Keratinocyte (primary cell): ENCODE results near the gene OR7A17. TPM values are rescaled to one million over a fixed set of nuclear protein-coding genes. Genes with fewer than 3 reads are reported as not detected.

Source experiments
- DNase-seq: peaks from one replicate; pipeline ENCODE4 v3.0.0-alpha.2; 2011; ENCODE audit warnings: low read depth, missing footprints, low spot score
- FAIRE-seq: peaks from 2 replicates; lab custom pipeline; 2011; peaks lifted over from hg19 to GRCh38; lab: Jason Lieb, UNC
- H2AFZ ChIP-seq: 2 replicates; pipeline ENCODE4 v1.6.0; 2012; ENCODE audit warnings: low read length, control low read depth, inconsistent platforms; ENCODE audit not compliant: control insufficient read depth
- H3K27ac ChIP-seq: 2 replicates; pipeline ENCODE4 v1.5.1; 2011; ENCODE audit warnings: low read length; ENCODE audit not compliant: control insufficient read depth, insufficient read depth
- H3K27me3 ChIP-seq: 3 replicates; pipeline ENCODE4 v1.6.0; 2011; ENCODE audit warnings: low read length; ENCODE audit not compliant: control insufficient read depth, insufficient read depth; ENCODE audit errors: extremely low read depth
- H3K36me3 ChIP-seq, 2 experiments: 2 replicates in 1 of 2; 3 replicates in 1 of 2; pipeline ENCODE4 v1.5.1; 2011; ENCODE audit warnings: low read length in 2 of 2, mild to moderate bottlenecking in 1 of 2; ENCODE audit not compliant: control insufficient read depth in 2 of 2, insufficient read depth in 2 of 2; ENCODE audit errors: extremely low read depth in 1 of 2
- H3K4me1 ChIP-seq: 3 replicates; pipeline ENCODE4 v1.5.1; 2011; ENCODE audit warnings: low read length; ENCODE audit not compliant: control insufficient read depth, insufficient read depth; ENCODE audit errors: extremely low read depth
- H3K4me2 ChIP-seq: 3 replicates; pipeline ENCODE4 v1.6.0; 2011; ENCODE audit warnings: low read depth, low read length; ENCODE audit not compliant: control insufficient read depth, insufficient read depth; ENCODE audit errors: extremely low read depth
- H3K4me3 ChIP-seq, 3 experiments: fragments of 200-600 bp in 1 of 3; sonication (generic) in 1 of 3; 2 replicates in 2 of 3; 3 replicates in 1 of 3; pipeline ENCODE4 v1.5.1; 2011 to 2016; ENCODE audit warnings: low read length in 3 of 3, mild to moderate bottlenecking in 3 of 3, control low read depth in 2 of 3, inconsistent platforms in 1 of 3, low read depth in 1 of 3, mixed read lengths in 1 of 3, mixed run types in 1 of 3, moderate library complexity in 1 of 3; ENCODE audit not compliant: control insufficient read depth in 2 of 3, insufficient read depth in 2 of 3; ENCODE audit errors: extremely low read depth in 1 of 3
- H3K79me2 ChIP-seq: 2 replicates; pipeline ENCODE4 v1.6.0; 2012; ENCODE audit warnings: low read length; ENCODE audit not compliant: control insufficient read depth, insufficient read depth
- H3K9ac ChIP-seq: 3 replicates; pipeline ENCODE4 v1.6.0; 2011; ENCODE audit warnings: low read length; ENCODE audit not compliant: control insufficient read depth, insufficient read depth; ENCODE audit errors: extremely low read depth
- H3K9me1 ChIP-seq: 3 replicates; pipeline ENCODE4 v1.6.0; 2011; ENCODE audit warnings: low read length; ENCODE audit not compliant: control insufficient read depth, insufficient read depth; ENCODE audit errors: extremely low read depth
- H3K9me3 ChIP-seq: 2 replicates; pipeline ENCODE4 v1.5.1; 2012; ENCODE audit warnings: low read depth, low read length; ENCODE audit not compliant: control insufficient read depth
- H4K20me1 ChIP-seq: 3 replicates; pipeline ENCODE4 v1.6.0; 2011; ENCODE audit warnings: low read length; ENCODE audit not compliant: control insufficient read depth, insufficient read depth; ENCODE audit errors: extremely low read depth
- EZH2 ChIP-seq: IDR thresholded peaks from one replicate; pipeline ENCODE4 v1.6.1; 2012; ENCODE audit warnings: inconsistent platforms, mild to moderate bottlenecking, low read length, moderate library complexity
- dilution Hi-C: fragments of 300-500 bp; cut with MboI; formaldehyde crosslinking; loops from one replicate; pipeline ENCODE4 v1.7.0; 2020; ENCODE audit warnings: low sequenced_read_pairs; ENCODE audit not compliant: extremely low pct_ligation_motif_present
- polyA plus RNA-seq, 5 experiments: library from polyadenylated mRNA; depleted of rRNA in 3 of 5; stranded (reverse) in 3 of 5; stranded (forward) in 1 of 5; unstranded in 1 of 5; fragments of >200 nt; gene quantifications; 1 replicate in 1 of 5; 2 replicates in 3 of 5; 3 replicates in 1 of 5; pipeline versions ENCODE4 v1.2.1 to v1.2.3, GENCODE V29; 2011 to 2012; ENCODE audit warnings: missing spikeins in 2 of 5, low read depth in 1 of 5, low replicate concordance in 1 of 5
- TF ChIP-seq, protein P1 (sequence below), 3 experiments: IDR thresholded peaks in 1 of 3; conservative IDR thresholded peaks in 1 of 3; optimal IDR thresholded peaks in 1 of 3; 2 replicates in 2 of 3; 3 replicates in 1 of 3; pipeline versions ENCODE3 to v1.5.1; 2011; ENCODE audit warnings: low read length in 3 of 3, mild to moderate bottlenecking in 3 of 3, moderate library complexity in 2 of 3, control low read depth in 1 of 3, inconsistent platforms in 1 of 3; ENCODE audit not compliant: insufficient read depth in 2 of 3; ENCODE audit errors: extremely low read depth in 1 of 3

OR7A17 gene
- polyA plus RNA-seq, 1 donor (not counting 4 experiments of a cell fraction or from before 2014, with no cell fraction given): not detected

DNA sequence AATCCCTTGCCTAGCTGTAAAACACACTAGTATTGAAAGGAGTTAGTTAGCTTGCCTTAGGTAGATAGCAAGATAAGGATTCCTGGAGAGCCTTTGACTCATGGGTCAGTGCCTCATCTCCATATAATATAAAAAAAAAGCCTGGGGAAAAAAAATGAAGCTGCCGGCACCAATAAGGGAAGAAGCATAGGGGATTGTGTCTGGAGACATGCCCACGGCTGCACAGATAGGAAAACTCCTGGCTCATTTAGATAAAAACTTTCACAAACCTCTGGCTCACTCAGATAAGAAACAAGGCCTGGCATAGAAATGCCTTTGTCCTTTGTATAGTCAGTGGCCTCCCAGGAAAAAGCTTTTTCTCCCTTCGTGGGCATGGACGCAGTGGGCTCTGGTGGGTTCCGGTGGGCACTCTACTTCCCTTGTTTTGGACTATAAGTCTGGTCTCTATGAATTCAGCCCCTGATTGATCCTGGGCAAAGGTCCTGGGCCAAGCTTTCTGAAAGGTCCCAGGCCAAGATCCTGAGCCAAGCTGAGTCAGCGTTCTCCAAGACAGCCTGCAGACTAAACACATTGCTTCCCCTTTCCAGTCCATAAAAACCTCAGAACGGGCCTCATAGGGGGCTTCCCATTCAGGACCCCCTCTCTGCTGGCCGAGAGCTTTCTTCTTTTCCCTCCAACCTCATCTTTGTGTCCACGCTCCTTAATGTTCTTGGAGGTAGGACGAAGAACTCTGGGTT is 4.9 kb upstream of the OR7A17 start:
- Histone ChIP-seq H3K4me1 (no peaks in the 10 kb centered on the region), H3K27ac (no peak overlapping the region), H3K4me2 (no peak overlapping the region), H3K9me1 (no peaks in the 10 kb centered on the region), H3K4me3 (no peak overlapping the region), H3K27me3 (no peaks in the 10 kb centered on the region), H3K36me3 (no peaks in the 10 kb centered on the region), H3K79me2 (no peaks in the 10 kb centered on the region), H3K9me3 (no peaks in the 10 kb centered on the region), H2AFZ (no peak overlapping the region), H4K20me1 (no peaks in the 10 kb centered on the region), H3K9ac (no peak overlapping the region)
- FAIRE-seq (no peak), DNase-seq (no peak)
- no peak for TF ChIP-seq EZH2
- TF ChIP-seq, protein P1, sequence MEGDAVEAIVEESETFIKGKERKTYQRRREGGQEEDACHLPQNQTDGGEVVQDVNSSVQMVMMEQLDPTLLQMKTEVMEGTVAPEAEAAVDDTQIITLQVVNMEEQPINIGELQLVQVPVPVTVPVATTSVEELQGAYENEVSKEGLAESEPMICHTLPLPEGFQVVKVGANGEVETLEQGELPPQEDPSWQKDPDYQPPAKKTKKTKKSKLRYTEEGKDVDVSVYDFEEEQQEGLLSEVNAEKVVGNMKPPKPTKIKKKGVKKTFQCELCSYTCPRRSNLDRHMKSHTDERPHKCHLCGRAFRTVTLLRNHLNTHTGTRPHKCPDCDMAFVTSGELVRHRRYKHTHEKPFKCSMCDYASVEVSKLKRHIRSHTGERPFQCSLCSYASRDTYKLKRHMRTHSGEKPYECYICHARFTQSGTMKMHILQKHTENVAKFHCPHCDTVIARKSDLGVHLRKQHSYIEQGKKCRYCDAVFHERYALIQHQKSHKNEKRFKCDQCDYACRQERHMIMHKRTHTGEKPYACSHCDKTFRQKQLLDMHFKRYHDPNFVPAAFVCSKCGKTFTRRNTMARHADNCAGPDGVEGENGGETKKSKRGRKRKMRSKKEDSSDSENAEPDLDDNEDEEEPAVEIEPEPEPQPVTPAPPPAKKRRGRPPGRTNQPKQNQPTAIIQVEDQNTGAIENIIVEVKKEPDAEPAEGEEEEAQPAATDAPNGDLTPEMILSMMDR (optimal IDR thresholded peaks at IDR 0.05 in 1 of 3, IDR thresholded peaks at IDR 0.05 in 1 of 3, conservative IDR thresholded peaks at IDR 0.05 in 1 of 3; ENCODE audit: extremely low read depth in 1 of 3, insufficient read depth in 2 of 3, low read length in 3 of 3): no peak
- dilution Hi-C loops: no loop called here

DNA sequence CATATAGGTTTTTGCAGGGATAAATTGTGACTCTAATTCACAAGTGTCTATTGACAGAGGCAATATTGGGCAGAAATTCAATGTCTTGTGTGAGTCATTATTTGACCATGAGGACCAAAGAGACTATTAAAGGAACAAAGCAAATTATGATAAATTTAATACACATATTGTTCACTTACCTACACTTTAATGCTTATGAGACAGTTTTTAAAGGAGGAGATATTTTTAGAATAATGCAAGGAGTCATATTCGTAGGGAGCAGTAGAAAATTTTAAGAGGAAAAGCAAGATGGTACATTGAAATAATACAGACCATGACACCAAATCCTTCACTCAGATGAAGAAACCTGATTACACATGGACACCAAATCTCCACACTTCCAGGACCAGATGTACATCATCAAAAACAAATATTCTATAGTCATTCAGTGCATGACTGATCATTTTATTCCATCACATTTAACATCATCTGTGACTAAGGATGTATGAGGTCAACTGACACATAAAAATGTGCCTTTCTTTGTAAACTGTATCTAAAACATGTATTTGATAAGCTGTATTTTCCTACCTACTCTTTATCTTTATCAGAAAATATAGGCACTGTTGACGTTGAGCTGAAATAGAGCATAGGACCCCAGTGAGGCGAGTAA is 4.2 kb upstream of the OR7A17 start:
- H2AFZ ChIP-seq: no peak overlapping the region
- H3K9me1 ChIP-seq: no peaks in the 10 kb centered on the region
- TF ChIP-seq, protein P1 (optimal IDR thresholded peaks at IDR 0.05 in 1 of 3, IDR thresholded peaks at IDR 0.05 in 1 of 3, conservative IDR thresholded peaks at IDR 0.05 in 1 of 3; ENCODE audit: extremely low read depth in 1 of 3, insufficient read depth in 2 of 3, low read length in 3 of 3): no peak
- TF ChIP-seq EZH2: no peak
- no peaks in the 10 kb centered on the region for H3K79me2 ChIP-seq
- no peak overlapping the region for H3K4me2 ChIP-seq
- FAIRE-seq (no peak), DNase-seq (no peak)
- no peaks in the 10 kb centered on the region for H3K36me3 ChIP-seq
- dilution Hi-C loops: no loop called here
- no peaks in the 10 kb centered on the region for H4K20me1 ChIP-seq
- no peak overlapping the region for H3K4me3 ChIP-seq
- H3K9ac ChIP-seq: no peak overlapping the region
- no peaks in the 10 kb centered on the region for H3K9me3 ChIP-seq
- no peak overlapping the region for H3K27ac ChIP-seq
- H3K27me3 ChIP-seq: no peaks in the 10 kb centered on the region
- no peaks in the 10 kb centered on the region for H3K4me1 ChIP-seq
